ENCODE data around the gene FAM234B.
A peak's percentile ranks its signal among the peaks of the same experiment; 100 is the strongest.

Gene FAM234B

GRCh38 chr12:13103391-13104033 lies 59.3 kb downstream of the FAM234B start, which contains the start of gene GSG1:
TSS of gene GSG1 (minus strand) at chr12:13103667. CDS start at chr12:13103512, 155 bp downstream.
- DNase-seq (ENCODE audit: low read depth), result no peak
- TF ChIP-seq CTCF (conservative IDR thresholded peaks at IDR 0.05; ENCODE audit: low read depth, low read length), result no peak
- no peak within 1 kb of the TSS for H3K4me3 ChIP-seq (ENCODE audit: low read length)

DNA sequence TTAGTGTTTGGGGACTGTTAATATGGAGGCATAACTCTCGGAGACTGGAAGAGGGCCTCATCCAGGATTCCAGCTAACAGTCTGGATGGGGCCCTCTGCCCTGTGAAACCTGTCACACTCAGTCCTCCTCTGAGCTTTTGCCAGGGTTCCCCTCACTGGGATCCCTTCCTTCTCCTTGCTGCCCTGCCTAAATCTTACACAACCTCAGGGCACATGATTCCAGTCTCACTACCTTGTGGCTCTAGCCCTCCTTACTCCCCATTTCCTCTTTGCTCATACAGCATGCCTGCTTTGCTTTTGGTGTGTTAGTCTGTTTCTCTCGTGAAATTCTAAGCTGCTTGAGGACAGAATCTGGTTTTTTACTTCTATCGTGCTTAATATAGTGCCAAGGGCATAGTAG lies 60.2 kb downstream of the FAM234B start:
- TF ChIP-seq CTCF (conservative IDR thresholded peaks at IDR 0.05; ENCODE audit: low read depth, low read length), result no peak
- no peak for DNase-seq (ENCODE audit: low read depth)
- H3K4me3 ChIP-seq (ENCODE audit: low read length), result no peak overlapping the region

- no peak for DNase-seq (ENCODE audit: low read depth)
- TF ChIP-seq CTCF (conservative IDR thresholded peaks at IDR 0.05; ENCODE audit: low read depth, low read length), result no peak
- H3K4me3 ChIP-seq (ENCODE audit: low read length), result no peak overlapping the region
These were observed 61.6 kb downstream of the FAM234B start for GRCh38 chr12:13105781-13106180.

DNA sequence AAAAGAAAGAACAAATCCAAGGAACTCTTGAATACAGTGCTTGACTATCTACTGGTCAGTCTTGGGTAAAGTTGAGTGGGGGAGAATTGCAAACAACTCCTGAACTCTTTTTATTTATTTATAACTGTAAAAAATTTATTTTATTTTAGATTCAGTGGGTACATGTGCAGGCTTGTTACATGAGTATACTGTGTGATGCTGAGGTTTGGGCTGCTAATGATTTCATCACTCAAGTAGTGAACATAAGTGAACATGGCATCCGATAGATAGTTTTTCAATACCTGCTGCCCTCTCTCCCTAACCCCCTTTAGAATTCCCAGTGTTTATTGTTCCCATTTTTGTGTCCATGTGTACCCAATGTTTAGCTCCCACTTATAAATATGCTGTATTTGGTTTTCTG lies 62.5 kb downstream of the FAM234B start:
- no peak for TF ChIP-seq CTCF (conservative IDR thresholded peaks at IDR 0.05; ENCODE audit: low read depth, low read length)
- no peak for DNase-seq (ENCODE audit: low read depth)
- no peak overlapping the region for H3K4me3 ChIP-seq (ENCODE audit: low read length)

- no peak overlapping the region for H3K4me3 ChIP-seq (ENCODE audit: low read length)
- no peak for DNase-seq (ENCODE audit: low read depth)
- no peak for TF ChIP-seq CTCF (conservative IDR thresholded peaks at IDR 0.05; ENCODE audit: low read depth, low read length)
These were observed 68.8 kb downstream of the FAM234B start for GRCh38 chr12:13112968-13113367.

GRCh38 chr12:13114251-13115052 lies 70.3 kb downstream of the FAM234B start:
- DNase-seq (ENCODE audit: low read depth), result peak; percentile 66
- peak overlapping the region; percentile 18 for H3K4me3 ChIP-seq (ENCODE audit: low read length)
- no peak for TF ChIP-seq CTCF (conservative IDR thresholded peaks at IDR 0.05; ENCODE audit: low read depth, low read length)

GRCh38 chr12:13116259-13116658 lies 72.1 kb downstream of the FAM234B start:
- no peak overlapping the region for H3K4me3 ChIP-seq (ENCODE audit: low read length)
- DNase-seq (ENCODE audit: low read depth), result no peak
- no peak for TF ChIP-seq CTCF (conservative IDR thresholded peaks at IDR 0.05; ENCODE audit: low read depth, low read length)

All from retinal pigment epithelial cell (primary cell).